ENCODE measurements around the gene SMIM22.

Gene SMIM22

GRCh38 chr16:4830408-4830807 lies 35.2 kb downstream of the SMIM22 start:
- H3K27ac ChIP-seq = no peak overlapping the region
- H3K4me3 ChIP-seq (ENCODE audit: low read depth in 1 of 2, low read length in 1 of 2) = no peak overlapping the region
- no peaks in the 10 kb centered on the region for H3K4me1 ChIP-seq (ENCODE audit: control insufficient read depth in 1 of 2, insufficient read depth in 1 of 2, low read depth in 1 of 2, low read length in 1 of 2)
- peaks cover 95% of the 10 kb centered on the region for H3K36me3 ChIP-seq
- no peaks in the 10 kb centered on the region for H3K9me3 ChIP-seq
- no peaks in the 10 kb centered on the region for H3K27me3 ChIP-seq
- TF ChIP-seq CTCF (IDR thresholded peaks at IDR 0.05) = no peak

- Histone ChIP-seq H3K9me3 (no peaks in the 10 kb centered on the region), H3K36me3 (peaks cover 95% of the 10 kb centered on the region), H3K27ac (no peak overlapping the region), H3K27me3 (no peaks in the 10 kb centered on the region), H3K4me1 (ENCODE audit: control insufficient read depth in 1 of 2, insufficient read depth in 1 of 2, low read depth in 1 of 2, low read length in 1 of 2) (no peaks in the 10 kb centered on the region), H3K4me3 (ENCODE audit: low read depth in 1 of 2, low read length in 1 of 2) (no peak overlapping the region)
- TF ChIP-seq CTCF (IDR thresholded peaks at IDR 0.05) = no peak
These were observed 36.4 kb downstream of the SMIM22 start for GRCh38 chr16:4831616-4832015.

GRCh38 chr16:4832698-4833343 lies 37.7 kb downstream of the SMIM22 start:
- Histone ChIP-seq H3K36me3 (peaks cover 94% of the 10 kb centered on the region), H3K27me3 (no peaks in the 10 kb centered on the region), H3K9me3 (no peaks in the 10 kb centered on the region), H3K4me1 (ENCODE audit: control insufficient read depth in 1 of 2, insufficient read depth in 1 of 2, low read depth in 1 of 2, low read length in 1 of 2) (no peaks in the 10 kb centered on the region), H3K27ac (no peak overlapping the region), H3K4me3 (ENCODE audit: low read depth in 1 of 2, low read length in 1 of 2) (no peak overlapping the region)
- TF ChIP-seq CTCF (IDR thresholded peaks at IDR 0.05) = no peak

GRCh38 chr16:4833584-4833983 lies 38.4 kb downstream of the SMIM22 start:
- H3K4me3 ChIP-seq (ENCODE audit: low read depth in 1 of 2, low read length in 1 of 2) = no peak overlapping the region
- H3K4me1 ChIP-seq (ENCODE audit: control insufficient read depth in 1 of 2, insufficient read depth in 1 of 2, low read depth in 1 of 2, low read length in 1 of 2) = no peaks in the 10 kb centered on the region
- H3K27me3 ChIP-seq = no peaks in the 10 kb centered on the region
- H3K27ac ChIP-seq = peak overlapping the region; percentile 35
- no peaks in the 10 kb centered on the region for H3K9me3 ChIP-seq
- peaks cover 93% of the 10 kb centered on the region for H3K36me3 ChIP-seq
- no peak for TF ChIP-seq CTCF (IDR thresholded peaks at IDR 0.05)

- no peak for TF ChIP-seq CTCF (IDR thresholded peaks at IDR 0.05)
- no peaks in the 10 kb centered on the region for H3K4me1 ChIP-seq (ENCODE audit: control insufficient read depth in 1 of 2, insufficient read depth in 1 of 2, low read depth in 1 of 2, low read length in 1 of 2)
- no peaks in the 10 kb centered on the region for H3K27me3 ChIP-seq
- H3K27ac ChIP-seq = no peak overlapping the region
- no peak overlapping the region for H3K4me3 ChIP-seq (ENCODE audit: low read depth in 1 of 2, low read length in 1 of 2)
- no peaks in the 10 kb centered on the region for H3K9me3 ChIP-seq
- peaks cover 93% of the 10 kb centered on the region for H3K36me3 ChIP-seq
These were observed 41.6 kb downstream of the SMIM22 start for GRCh38 chr16:4836727-4837126.
